ENCODE results near the gene HP1BP3.
"Not testable (repeated sequence)": the region's sequence is repeated elsewhere in the genome, so short reads cannot be mapped to it uniquely, and the experiment has no call there.

Gene HP1BP3

GRCh38 chr1:20726118-20726911 is 60.8 kb downstream of the HP1BP3 start:
- DNase-seq = no peak

GRCh38 chr1:20725189-20726117 is 61.7 kb downstream of the HP1BP3 start:
- DNase-seq = no peak

GRCh38 chr1:20724364-20725188 is 62.5 kb downstream of the HP1BP3 start:
- no peak for DNase-seq

- no peak for DNase-seq
Measured at GRCh38 chr1:20723537-20724363, 63.4 kb downstream of the HP1BP3 start.

- DNase-seq = no peak
Measured at GRCh38 chr1:20723159-20723536, 64.0 kb downstream of the HP1BP3 start.

- no peak for DNase-seq
Measured at GRCh38 chr1:20721117-20722061, 65.7 kb downstream of the HP1BP3 start.

GRCh38 chr1:20720631-20721091 is 66.4 kb downstream of the HP1BP3 start:
- no peak for DNase-seq

GRCh38 chr1:20719871-20720620 is 67.1 kb downstream of the HP1BP3 start:
- no peak for DNase-seq

- DNase-seq = no peak
Measured at GRCh38 chr1:20719261-20719660, 67.8 kb downstream of the HP1BP3 start.

GRCh38 chr1:20718343-20718882 is 68.7 kb downstream of the HP1BP3 start:
- DNase-seq = not testable (repeated sequence)

- DNase-seq = no peak
Measured at GRCh38 chr1:20717452-20718342, 69.4 kb downstream of the HP1BP3 start, which contains the start of gene KIF17. Gene KIF17, minus strand, starts transcription at chr1:20718007. Its CDS starts 301 bp downstream, at chr1:20717706.

GRCh38 chr1:20716232-20716631 is 70.9 kb downstream of the HP1BP3 start:
- no peak for DNase-seq

- no peak for DNase-seq
Measured at GRCh38 chr1:20715406-20715805, 71.7 kb downstream of the HP1BP3 start.

GRCh38 chr1:20713440-20713839 is 73.7 kb downstream of the HP1BP3 start:
- DNase-seq = no peak

- no peak for DNase-seq
Measured at GRCh38 chr1:20712215-20712577, 74.9 kb downstream of the HP1BP3 start.

GRCh38 chr1:20711285-20712214 is 75.6 kb downstream of the HP1BP3 start:
- DNase-seq = no peak

Measured in NCI-H1694 (cell line).